ENCODE measurements around the gene TSSK6.

Gene TSSK6

DNA sequence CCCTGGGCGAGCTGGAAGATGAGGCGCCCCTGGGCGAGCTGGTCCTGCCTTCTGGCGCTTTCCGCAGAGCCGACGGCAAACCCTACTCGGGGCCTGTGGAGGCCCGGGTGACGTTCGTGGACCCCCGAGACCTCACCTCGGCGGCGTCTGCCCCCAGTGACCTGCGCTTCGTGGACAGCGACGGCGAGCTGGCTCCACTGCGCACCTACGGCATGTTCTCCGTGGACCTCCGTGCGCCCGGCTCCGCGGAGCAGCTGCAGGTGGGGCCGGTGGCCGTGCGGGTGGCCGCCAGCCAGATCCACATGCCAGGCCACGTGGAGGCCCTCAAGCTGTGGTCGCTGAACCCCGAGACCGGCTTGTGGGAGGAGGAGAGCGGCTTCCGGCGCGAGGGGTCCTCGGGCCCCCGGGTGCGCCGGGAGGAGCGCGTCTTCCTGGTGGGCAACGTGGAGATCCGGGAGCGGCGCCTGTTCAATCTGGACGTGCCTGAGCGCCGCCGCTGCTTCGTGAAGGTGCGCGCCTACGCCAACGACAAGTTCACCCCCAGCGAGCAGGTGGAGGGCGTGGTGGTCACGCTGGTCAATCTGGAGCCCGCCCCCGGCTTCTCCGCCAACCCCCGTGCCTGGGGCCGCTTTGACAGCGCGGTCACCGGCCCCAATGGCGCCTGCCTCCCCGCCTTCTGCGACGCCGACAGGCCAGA, 29.1 kb upstream of the TSSK6 start:
- DNase-seq = no peak

DNA sequence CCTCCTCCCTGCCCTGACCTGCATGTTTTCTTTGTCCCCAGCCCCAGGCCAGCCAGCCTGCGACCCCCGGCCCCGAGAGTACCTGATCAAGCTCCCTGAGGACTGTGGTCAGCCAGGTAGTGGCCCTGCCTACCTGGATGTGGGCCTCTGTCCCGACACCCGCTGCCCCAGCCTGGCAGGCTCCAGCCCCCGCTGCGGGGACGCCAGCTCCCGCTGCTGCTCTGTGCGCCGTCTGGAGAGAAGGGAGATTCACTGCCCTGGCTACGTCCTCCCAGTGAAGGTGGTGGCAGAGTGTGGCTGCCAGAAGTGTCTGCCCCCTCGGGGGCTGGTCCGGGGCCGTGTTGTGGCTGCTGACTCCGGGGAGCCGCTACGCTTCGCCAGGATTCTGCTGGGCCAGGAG, 28.3 kb upstream of the TSSK6 start:
- no peak for DNase-seq

DNA sequence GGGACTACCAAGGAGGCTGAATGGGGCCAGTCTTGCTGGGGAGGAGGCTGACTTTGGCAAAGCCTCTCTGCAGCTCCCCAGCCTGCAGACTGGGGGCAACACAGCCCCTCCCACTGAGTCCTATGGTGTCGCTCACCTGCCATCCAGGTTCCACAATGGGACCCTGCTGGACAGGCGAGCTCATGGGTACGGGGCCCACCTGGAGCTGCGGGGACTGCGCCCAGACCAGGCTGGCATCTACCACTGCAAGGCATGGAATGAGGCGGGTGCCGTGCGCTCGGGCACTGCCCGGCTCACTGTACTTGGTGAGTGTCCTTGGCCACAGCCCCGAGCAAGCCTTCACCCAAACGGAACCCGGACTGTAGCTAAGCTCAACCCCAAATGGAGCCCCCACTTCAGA, 27.8 kb upstream of the TSSK6 start:
- DNase-seq = no peak

DNA sequence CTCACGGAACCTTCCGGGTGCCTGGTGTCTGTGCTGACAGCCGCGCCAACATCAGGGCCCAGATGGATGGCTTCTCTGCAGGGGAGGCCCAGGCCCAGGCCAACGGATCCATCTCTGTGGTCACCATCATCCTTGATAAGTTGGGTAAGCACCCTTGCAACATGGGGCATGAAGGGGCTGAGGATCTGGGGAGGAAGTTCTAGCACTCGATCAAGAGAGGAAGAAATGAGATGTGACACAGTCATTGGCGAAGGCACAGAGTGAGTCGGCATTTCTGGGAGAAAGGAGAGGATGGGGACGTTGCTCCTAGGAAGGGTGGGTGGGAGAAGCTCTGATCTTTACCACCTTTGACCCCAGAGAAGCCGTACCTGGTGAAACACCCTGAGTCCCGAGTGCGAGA, 27.2 kb upstream of the TSSK6 start:
- DNase-seq = no peak

DNA sequence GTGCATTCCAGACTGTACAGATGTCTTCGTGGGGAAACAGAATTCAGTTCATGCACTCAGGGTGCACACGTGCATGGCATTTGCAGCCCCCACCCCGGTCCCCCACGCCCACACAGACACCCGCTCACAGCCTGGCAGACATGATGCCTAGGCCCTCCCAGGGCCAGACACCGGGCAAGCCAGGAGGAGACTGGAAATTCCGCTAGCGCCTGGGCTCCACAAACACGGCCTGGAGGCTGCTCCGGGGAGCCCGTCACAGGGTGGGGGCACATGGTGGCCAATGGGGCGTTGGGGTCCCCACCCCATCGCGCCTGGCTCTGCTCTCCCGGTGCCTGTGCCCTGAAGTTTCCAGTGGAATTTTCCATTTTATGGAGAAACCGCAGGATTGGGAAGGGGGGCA, 26.3 kb upstream of the TSSK6 start:
- no peak for DNase-seq

DNA sequence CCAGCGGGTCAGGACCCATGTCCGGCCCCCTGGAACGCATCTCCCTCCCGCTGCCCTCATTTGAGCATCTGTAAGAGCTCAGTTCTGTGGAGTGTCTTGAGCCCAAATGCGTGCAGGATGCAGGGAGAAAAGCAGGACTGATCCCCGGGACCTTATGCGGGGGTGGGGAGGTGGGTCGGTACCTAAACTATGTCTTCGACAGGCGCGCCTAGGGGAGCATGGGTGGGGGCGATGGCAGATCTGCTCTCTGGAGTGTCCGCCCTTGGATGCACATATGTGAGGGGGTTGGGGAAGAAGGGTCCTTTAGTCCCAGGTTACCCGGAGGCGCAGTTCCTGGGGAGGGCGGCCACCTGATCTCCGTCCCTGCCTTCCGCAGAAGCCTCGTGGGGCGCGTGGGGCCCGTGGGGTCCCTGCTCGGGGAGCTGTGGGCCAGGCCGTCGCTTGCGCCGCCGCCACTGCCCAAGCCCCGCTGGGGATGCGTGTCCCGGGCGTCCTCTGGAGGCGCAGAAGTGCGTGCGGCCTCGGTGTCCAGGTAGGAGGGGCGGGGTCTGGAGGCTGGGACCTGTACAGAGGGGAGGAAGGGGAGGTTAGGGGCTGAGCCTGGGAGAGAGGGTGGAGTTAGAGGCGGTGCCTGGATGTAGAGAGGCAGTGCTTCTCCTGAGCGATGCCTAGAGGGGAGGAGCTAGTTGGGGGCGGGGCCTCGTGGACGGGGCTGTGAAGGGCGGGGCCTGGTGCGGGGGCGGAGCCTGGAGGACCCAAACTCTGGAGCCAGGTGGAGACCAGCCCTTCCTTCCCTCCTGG, 25.6 kb upstream of the TSSK6 start:
- no peak for DNase-seq

DNA sequence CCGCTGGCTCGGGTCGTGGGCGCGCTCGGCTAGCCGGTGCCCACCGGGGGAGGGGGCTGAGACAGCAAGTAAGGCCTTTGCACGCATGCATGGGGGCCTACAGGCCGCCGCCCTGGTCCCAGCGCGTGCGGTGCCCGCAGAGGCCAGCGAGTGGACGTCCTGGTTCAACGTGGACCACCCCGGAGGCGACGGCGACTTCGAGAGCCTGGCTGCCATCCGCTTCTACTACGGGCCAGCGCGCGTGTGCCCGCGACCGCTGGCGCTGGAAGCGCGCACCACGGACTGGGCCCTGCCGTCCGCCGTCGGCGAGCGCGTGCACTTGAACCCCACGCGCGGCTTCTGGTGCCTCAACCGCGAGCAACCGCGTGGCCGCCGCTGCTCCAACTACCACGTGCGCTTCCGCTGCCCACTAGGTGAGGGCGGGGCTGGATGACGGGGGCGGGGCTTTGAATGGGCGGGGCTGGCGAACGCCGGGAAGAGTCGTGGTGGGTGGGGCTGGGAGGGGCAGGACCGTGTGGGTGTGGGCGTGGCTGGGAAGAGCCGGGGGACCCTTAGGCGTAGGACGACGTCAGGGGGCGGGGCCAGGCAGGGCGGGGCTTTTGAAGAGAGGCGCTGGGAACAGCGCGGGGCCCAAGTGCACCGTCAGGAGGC, 24.8 kb upstream of the TSSK6 start:
- no peak for DNase-seq

DNA sequence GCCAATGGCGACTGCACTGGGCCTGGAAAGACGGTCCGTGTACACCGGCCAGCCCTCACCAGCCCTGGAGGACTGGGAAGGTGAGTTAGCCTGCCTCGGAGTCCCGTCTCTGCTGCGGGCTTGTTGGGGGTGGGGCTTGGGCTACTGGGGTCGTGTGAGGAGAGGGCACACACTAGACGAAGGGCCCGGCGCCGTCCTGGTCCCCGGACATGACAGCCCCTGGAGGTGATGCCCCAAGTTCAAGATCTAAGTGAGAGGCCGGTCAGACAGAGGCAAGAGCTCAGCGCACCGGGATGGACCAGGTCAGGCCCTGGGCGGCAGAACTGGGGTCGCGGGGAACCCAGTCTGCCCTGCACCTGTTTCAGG, 24.3 kb upstream of the TSSK6 start:
- DNase-seq = no peak

DNA sequence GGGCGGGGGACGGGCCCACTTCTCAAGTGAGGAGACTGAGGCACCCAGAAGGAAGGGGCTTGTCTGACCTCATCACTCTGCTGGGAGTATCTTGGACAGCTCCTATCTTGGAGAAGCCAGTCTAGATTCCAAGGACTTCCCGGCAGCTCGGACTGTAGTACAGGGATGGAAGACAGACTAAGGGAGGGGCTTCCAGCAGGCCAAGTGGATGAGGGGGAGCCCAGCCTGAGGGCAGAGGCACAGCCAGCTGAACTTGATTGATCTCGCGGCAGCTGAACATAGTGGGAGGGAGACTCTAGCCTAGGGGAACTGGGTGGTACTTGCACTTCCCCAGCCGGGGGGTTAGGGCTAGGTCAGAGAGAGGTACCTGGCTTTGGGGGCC, 23.4 kb upstream of the TSSK6 start:
- DNase-seq = no peak

DNA sequence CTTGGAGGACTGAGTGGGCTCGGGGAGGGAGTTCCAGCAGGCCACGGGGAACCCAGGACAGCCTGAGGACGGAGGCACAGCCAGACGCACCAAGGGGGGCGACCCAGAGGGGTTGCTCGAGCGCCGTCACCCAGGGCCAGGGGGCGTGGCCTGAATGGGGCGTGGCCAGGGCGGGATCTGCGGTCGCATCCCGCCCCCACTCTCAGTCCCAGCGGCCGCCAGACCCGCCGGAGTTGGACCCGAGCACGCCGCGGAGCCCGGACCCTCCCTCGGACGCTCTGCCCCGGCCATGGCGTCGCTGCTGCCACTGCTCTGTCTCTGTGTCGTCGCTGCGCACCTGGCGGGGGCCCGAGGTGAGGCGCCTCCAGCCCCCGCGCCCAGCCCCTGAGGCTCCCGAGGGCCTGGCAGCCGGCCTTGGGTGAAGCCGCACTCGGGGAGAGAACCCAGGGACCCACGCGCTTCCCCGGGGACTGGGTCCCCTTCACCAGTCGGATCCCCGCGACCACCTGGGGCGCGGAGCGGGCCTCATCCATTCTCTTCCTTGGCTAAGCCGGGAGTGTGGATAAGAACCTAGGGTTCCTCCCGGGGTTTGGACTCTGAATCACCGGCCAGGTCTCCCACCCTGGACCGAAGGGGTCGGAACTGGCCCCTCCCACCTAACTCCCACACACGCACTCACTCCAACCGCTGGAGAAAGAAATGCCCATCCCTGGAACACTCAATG, 22.9 kb upstream of the TSSK6 start, which contains the start of gene CILP2:
Gene CILP2, plus strand, starts transcription at position 205 of the 724 bp plus-strand sequence. Its CDS starts 85 bp downstream, at position 290.
- DNase-seq = peak in 1 of 2 experiments; percentile 30

DNA sequence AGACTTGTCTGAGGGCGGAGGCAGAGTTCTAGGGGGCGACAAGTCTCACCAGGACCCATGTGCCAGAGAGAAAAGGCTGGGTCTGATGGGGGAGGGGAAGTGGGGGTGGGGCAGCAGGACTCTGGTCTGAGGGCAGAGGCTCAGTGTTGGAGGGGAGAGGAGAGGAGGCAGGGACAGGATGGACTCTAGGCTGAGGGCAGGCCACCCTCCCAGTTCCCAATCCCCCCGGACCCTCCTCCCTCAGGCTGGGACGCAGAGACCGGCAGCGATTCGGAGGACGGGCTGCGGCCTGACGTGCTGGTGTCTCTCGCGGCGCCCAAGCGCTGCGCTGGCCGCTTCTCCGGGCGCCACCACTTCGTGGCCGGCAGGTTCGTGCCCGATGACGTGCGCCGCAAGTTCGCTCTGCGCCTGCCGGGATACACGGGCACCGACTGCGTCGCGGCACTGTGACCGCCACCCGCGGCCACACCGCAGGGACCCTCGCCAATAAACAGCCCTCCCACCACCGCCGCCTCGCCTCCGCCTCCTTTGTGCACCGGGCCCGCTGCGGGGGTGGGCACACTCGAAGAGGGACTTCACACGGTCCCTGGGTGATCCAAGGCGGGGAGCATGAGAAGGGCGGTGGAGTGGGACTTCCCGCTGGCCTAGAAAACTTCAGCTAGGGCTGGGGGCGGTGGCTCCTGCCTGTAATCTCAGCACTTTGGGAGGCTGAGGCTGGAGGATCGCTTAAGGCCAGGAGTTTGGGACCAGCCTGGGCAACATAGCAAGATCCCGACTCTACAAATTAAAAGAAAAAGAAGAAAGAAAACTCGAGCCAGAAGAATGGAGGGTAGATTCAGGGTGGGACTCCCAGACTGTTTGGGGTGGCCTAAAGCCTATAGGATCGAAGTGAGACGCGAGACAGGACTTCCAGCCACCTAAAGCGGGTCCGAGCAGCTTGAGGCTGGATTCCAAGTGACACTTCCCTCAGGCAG, 22.0 kb upstream of the TSSK6 start:
- no peak for DNase-seq

DNA sequence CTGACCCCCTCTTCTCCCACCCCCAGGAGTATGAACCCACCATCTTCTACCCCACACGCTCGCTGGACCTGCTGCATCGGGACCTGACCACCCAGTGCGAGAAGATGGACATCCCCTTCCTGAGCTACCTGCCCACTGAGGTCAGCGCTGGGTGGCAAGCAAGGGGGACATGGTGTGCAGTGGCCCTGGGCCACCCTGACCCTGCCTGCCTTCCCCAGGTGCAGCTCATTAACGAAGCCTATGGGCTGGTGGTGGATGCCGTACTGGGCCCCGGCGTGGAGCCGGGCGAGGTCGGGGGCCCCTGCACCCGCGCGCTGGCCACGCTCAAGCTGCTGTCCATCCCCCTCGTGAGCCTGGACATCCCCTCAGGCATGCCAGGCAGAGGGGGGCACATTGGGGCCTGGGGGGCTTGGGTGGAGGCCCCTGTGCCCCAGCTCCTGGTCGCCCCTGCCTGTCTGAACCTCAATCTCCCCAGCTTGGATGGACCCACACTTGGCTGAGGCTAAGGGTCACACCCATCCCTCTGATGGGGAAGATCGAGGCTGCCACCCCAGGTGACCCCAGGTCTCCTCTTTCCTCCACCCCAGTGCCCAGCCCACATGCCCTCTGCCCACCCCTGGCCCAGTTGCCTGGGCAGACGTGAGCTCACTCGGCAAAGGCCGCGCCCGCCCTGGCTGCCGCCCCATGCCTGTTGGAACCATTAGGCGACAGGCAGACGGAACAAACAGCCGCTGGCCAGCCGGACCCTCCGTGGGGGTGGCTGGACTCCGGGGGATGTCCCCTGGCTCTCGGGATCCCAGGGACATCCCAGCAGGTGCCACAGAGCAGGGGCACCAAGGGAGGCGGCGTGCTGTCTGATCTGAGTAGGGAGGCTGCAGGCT, 20.2 kb upstream of the TSSK6 start:
- no peak for DNase-seq

DNA sequence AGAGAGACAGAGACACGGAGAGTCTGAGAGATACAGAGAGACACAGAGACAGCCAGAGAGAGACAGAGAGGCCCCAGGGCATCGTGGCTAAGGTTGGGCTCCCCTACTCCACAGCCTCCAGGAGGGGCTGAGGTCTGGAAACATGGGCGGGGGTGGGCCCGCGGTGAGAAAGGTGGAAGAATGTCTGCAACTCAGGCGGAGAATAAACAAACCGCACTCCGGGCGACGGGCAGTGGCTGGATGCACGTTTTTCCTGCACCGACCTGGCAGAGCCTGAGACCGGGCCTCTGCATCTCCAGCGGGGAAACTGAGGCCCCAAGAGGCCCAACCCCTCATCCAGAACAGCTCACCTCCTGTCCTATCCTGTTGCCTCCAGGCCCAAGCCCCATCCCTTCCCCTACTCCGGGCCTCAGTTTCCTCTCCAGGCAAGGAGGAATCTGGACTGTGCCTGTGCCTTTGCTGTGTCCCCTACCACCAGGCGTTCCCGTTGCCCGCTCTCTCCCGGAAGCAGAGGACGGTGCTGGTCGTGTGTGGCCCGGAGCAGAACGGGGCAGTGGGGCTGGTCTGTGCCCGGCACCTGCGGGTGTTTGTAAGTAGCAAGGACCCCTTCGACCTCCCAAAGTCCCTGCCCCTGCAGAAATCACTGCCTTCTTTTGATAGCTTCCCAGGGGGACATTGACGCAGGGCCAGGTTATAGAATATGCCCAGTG, 19.4 kb upstream of the TSSK6 start:
- DNase-seq = no peak

DNA sequence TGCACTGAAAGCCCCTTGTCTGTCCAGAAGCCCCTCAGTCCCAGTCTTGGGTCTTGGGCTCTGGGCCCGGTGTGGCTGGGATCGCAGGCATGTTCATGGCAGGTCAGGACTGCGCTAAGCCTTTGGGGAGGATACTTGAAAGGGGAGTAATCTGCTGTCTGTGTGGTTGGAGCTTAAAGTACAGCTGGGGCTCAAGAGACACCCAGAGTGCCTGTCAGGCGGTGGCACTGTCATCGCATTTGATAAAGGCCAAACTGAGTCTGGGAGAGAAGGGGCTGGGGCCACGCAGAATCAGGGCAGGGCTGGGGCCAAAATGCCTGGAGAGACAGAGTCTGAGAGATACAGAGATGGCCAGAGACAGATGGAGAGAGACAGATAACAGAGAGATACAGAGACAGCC, 18.5 kb upstream of the TSSK6 start:
- no peak for DNase-seq

DNA sequence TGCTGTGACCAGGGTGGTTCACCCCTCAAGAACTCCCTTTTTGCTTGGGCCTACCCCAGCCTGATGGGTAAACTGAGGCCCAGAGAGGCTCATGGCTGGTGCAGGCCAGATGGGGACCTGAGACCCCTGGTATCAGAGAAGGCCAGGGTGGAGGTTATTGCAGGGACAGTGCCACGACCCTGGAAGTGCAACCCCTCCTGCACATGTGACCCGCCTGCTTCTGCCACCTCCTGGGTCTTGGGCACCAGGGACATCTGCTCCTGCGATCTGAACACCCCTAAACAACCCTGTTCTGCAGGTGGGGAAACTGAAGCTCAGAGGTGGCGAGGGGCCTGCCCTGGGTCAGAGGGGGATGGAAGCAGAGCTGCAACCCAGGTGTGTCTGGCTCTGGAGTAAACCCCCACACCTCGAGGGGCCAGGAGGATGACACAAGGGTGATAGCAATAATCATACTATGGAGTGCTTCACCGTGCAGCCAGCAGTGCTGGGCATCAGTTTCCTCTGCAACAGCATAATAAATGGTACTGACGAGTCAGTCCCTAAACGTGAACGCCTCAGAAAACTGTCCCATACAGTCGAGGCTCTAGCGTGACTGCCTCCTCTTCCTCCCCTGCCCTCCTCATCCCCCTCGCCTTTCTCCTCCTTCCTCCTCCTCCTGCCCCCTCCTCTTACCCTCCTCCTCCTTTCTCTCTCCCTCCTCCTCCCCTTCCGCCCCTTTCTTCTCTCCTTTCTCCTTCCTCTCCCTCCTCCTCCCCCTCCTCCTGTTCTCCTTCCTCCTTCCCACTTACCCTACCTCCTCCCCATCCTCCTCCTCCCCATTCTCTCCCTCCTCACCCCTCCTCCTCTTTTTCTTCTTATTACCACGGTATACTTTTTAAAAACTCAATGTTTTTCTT, 17.7 kb upstream of the TSSK6 start:
- DNase-seq = no peak

DNA sequence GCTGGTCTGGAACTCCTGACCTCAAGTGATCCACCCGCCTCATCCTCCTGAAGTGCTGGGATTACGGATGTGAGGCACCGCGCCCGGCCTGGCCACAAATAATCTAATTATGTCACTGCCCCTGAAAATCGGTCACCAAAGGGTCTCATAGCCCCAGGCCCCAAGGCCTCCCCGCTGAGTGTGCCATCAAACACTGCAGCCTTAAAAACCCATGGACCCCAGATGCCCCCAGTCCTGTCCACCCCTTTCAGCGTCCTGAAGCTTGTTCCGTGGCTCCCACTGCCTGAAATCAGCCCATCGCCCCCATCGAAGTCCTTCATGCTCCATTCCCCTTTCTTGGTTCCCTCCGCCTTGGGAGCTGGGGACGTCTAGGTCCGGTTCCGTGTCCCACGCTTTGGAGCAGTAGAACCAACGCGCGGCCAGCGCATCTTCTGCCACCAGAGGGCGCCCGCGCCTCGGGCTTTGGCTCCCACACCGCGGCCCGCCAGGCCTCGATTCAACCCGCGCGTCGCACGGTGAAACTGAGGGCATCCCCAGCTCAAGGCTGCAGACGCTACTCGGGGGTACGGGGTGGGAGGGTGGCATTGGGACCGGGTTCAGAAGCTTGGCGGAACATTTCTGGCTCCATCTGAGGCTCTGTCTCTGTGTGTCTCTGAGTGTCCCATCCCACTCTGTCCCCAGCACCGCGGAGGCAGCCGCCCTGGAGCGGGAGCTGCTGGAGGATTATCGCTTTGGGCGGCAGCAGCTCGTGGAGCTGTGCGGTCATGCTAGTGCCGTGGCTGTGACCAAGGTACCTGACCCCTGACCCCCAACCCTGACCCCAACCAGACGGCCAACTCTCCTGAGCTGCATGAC, 16.8 kb upstream of the TSSK6 start:
- DNase-seq = peak; percentile 44 to 84

DNA sequence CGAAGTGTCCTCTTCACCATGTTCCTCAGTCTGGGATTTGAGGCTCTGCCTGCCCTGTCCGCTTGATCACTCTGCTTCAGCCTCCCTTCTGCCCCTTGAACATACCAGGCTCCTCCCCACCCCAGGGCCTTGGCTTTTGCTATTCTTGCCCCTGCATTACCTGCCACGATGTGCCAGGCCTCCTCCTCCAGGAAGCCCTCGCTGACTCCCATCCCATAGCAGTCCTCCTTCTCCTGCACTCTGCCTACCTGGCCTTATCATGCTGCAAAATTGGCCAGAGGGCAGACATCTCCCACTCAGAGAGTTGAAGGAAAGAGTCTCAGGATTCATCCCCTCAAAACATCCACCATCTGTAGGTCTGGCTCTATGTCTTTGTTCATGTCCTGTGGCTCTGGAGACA, 15.5 kb upstream of the TSSK6 start:
- DNase-seq = no peak

DNA sequence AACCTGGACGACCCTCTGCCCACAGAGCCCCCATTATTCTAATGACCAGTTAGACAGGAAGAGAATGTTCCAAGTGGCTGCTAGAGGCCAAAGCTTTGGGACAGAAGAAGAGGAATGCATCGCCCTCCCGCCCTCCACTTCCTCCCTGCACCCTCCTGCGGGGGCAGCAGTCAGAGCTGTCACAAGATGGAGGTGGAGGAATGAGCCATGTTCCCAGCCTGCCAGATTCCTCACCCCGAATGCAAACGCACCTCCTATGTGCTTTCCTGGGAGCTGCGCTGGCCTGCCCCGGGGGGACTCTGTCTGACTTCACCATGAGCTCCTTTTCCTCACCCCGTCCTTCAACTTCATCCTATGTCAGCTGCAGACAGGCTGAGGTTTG, 15.1 kb upstream of the TSSK6 start:
- no peak for DNase-seq

Measured in NCI-H446 (cell line).